NCI-H2196 treated with DMSO at 0.1 percent for 48 hours (cell line): ENCODE measurements around the gene HTRA3.
"Not testable (repeated sequence)": the region's sequence is repeated elsewhere in the genome, so short reads cannot be mapped to it uniquely, and the experiment has no call there.

Experiments used
- DNase-seq: peaks from one replicate; lab custom pipeline; 2025; ENCODE audit not compliant: unreplicated experiment; lab: John Stamatoyannopoulos, UW

The HTRA3 gene

GRCh38 chr4:8338351-8338961 is 68.9 kb downstream of the HTRA3 start:
- no peak for DNase-seq

- DNase-seq = no peak
Observed at GRCh38 chr4:8340781-8341241, 71.3 kb downstream of the HTRA3 start.

GRCh38 chr4:8341281-8341680 is 71.7 kb downstream of the HTRA3 start:
- DNase-seq = not testable (repeated sequence)

- DNase-seq = no peak
Observed at GRCh38 chr4:8341691-8342090, 72.1 kb downstream of the HTRA3 start.

- DNase-seq = no peak
Observed at GRCh38 chr4:8342651-8343261, 73.2 kb downstream of the HTRA3 start.

GRCh38 chr4:8343262-8343966 is 73.9 kb downstream of the HTRA3 start:
- no peak for DNase-seq

- no peak for DNase-seq
Observed at GRCh38 chr4:8343967-8344331, 74.4 kb downstream of the HTRA3 start.

GRCh38 chr4:8344377-8344776 is 74.8 kb downstream of the HTRA3 start:
- no peak for DNase-seq

- DNase-seq = no peak
Observed at GRCh38 chr4:8345053-8345945, 75.7 kb downstream of the HTRA3 start.

- DNase-seq = no peak
Observed at GRCh38 chr4:8345946-8346814, 76.6 kb downstream of the HTRA3 start.

- no peak for DNase-seq
Observed at GRCh38 chr4:8346838-8347605, 77.5 kb downstream of the HTRA3 start.

- DNase-seq = no peak
Observed at GRCh38 chr4:8347660-8348059, 78.1 kb downstream of the HTRA3 start.

GRCh38 chr4:8348071-8348470 is 78.5 kb downstream of the HTRA3 start:
- no peak for DNase-seq

- DNase-seq = not testable (repeated sequence)
Observed at GRCh38 chr4:8349236-8349635, 79.7 kb downstream of the HTRA3 start.

- no peak for DNase-seq
Observed at GRCh38 chr4:8349664-8350236, 80.2 kb downstream of the HTRA3 start.

- no peak for DNase-seq
Observed at GRCh38 chr4:8350352-8350751, 80.8 kb downstream of the HTRA3 start.

GRCh38 chr4:8350841-8351461 is 81.4 kb downstream of the HTRA3 start:
- no peak for DNase-seq

GRCh38 chr4:8351931-8352367 is 82.4 kb downstream of the HTRA3 start:
- DNase-seq = peak; percentile 21
